Uterus (tissue), 4 donors: ENCODE results near the gene ZNF79. TPM values are rescaled to one million over a fixed set of nuclear protein-coding genes. Genes with fewer than 3 reads are reported as not detected.

Experiments
- DNase-seq, 2 donors: peaks; one replicate each; pipeline ENCODE4 v3.0.0-alpha.2; 2019 to 2020
- H3K27ac ChIP-seq, 2 donors: fragments of 200-600 bp; sonication (generic); 1 replicate in 1 of 2; 2 replicates in 1 of 2; pipeline ENCODE4 v1.5.1; 2016 to 2018
- H3K27me3 ChIP-seq, 2 donors: fragments of 200-600 bp; sonication (generic); one replicate each; pipeline ENCODE4 v1.5.1; 2018 to 2019; ENCODE audit warnings: control low read depth in 1 of 2
- H3K36me3 ChIP-seq, 2 donors: fragments of 200-600 bp; sonication (generic); one replicate each; pipeline ENCODE4 v1.5.1; 2019; ENCODE audit warnings: control low read depth in 1 of 2
- H3K4me1 ChIP-seq, 2 donors: fragments of 200-600 bp; sonication (generic); one replicate each; pipeline ENCODE4 v1.5.1; 2018 to 2019; ENCODE audit warnings: control low read depth in 1 of 2
- H3K4me3 ChIP-seq, 2 donors: fragments of 200-600 bp; sonication (generic); 1 replicate in 1 of 2; 2 replicates in 1 of 2; pipeline ENCODE4 v1.5.1; 2018 to 2019; ENCODE audit warnings: mild to moderate bottlenecking in 1 of 2
- H3K9me3 ChIP-seq, 2 donors: fragments of 200-600 bp; sonication (generic); one replicate each; pipeline ENCODE4 v1.5.1; 2019; ENCODE audit warnings: control low read depth in 1 of 2
- CTCF ChIP-seq, 4 experiments: fragments of 200-600 bp in 2 of 4; fragments of 450-650 bp in 2 of 4; sonication (generic) in 2 of 4; IDR thresholded peaks; one replicate each; pipeline ENCODE4 v1.5.1; 2016 to 2019; ENCODE audit warnings: antibody characterized with exemption in 4 of 4, mild to moderate bottlenecking in 2 of 4, moderate library complexity in 1 of 4
- POLR2A ChIP-seq, 2 donors: fragments of 450-650 bp; IDR thresholded peaks; one replicate each; pipeline ENCODE4 v1.6.1; 2016; ENCODE audit warnings: antibody characterized with exemption in 2 of 2, mild to moderate bottlenecking in 1 of 2, moderate library complexity in 1 of 2
- intact Hi-C: fragments of 100-400 bp; cut with DNase I; formaldehyde crosslinking; loops from one replicate; pipeline ENCODE4 v1.15.1; 2023; ENCODE audit warnings: low total_unique reads
- total RNA-seq, 4 donors: library from RNA; depleted of rRNA in 3 of 4; stranded (reverse); fragments of >200 nt in 3 of 4; gene quantifications; one replicate each; pipeline versions ENCODE4 v1.1.0 to v1.2.4, GENCODE V29; 2014 to 2023
- donor health status: DM: yes; HTN: yes; CAD: no.

Gene ZNF79
- total RNA-seq, 4 donors from 2014 or later, result 3.8 to 14.1 (median 13.4) TPM

- Histone ChIP-seq H3K4me1 (no peaks in the 10 kb centered on the region), H3K9me3 (no peaks in the 10 kb centered on the region), H3K27ac (no peak overlapping the region), H3K36me3 (no peaks in the 10 kb centered on the region), H3K4me3 (no peak overlapping the region), H3K27me3 (no peaks in the 10 kb centered on the region)
- DNase-seq, result no peak
- TF ChIP-seq POLR2A (IDR thresholded peaks at IDR 0.05) (no peak), CTCF (IDR thresholded peaks at IDR 0.05) (no peak)
- intact Hi-C loops, result no loop called here
Measured at GRCh38 chr9:127406799-127407491, 17.2 kb upstream of the ZNF79 start.

- DNase-seq, result no peak
- no peak for TF ChIP-seq CTCF (IDR thresholded peaks at IDR 0.05)
- no peak for TF ChIP-seq POLR2A (IDR thresholded peaks at IDR 0.05)
- intact Hi-C loops, result no loop called here
- Histone ChIP-seq H3K9me3 (no peaks in the 10 kb centered on the region), H3K27ac (no peak overlapping the region), H3K27me3 (no peaks in the 10 kb centered on the region), H3K4me3 (no peak overlapping the region), H3K36me3 (no peaks in the 10 kb centered on the region), H3K4me1 (no peaks in the 10 kb centered on the region)
Measured at GRCh38 chr9:127407492-127407843, 16.7 kb upstream of the ZNF79 start.

- no peaks in the 10 kb centered on the region for H3K4me1 ChIP-seq
- no peaks in the 10 kb centered on the region for H3K36me3 ChIP-seq
- TF ChIP-seq CTCF (IDR thresholded peaks at IDR 0.05) (no peak), POLR2A (IDR thresholded peaks at IDR 0.05) (no peak)
- H3K27ac ChIP-seq, result no peak overlapping the region
- no peaks in the 10 kb centered on the region for H3K27me3 ChIP-seq
- H3K9me3 ChIP-seq, result no peaks in the 10 kb centered on the region
- no peak for DNase-seq
- intact Hi-C loops, result no loop called here
- H3K4me3 ChIP-seq, result no peak overlapping the region
Measured at GRCh38 chr9:127411122-127411521, 13.1 kb upstream of the ZNF79 start.

GRCh38 chr9:127415141-127415540 is 9.0 kb upstream of the ZNF79 start:
- no peaks in the 10 kb centered on the region for H3K36me3 ChIP-seq
- H3K27me3 ChIP-seq, result no peaks in the 10 kb centered on the region
- H3K9me3 ChIP-seq, result no peaks in the 10 kb centered on the region
- no peak for TF ChIP-seq POLR2A (IDR thresholded peaks at IDR 0.05)
- no peak for TF ChIP-seq CTCF (IDR thresholded peaks at IDR 0.05)
- no peak overlapping the region for H3K27ac ChIP-seq
- no peaks in the 10 kb centered on the region for H3K4me1 ChIP-seq
- DNase-seq, result no peak
- intact Hi-C loops, result no loop called here
- no peak overlapping the region for H3K4me3 ChIP-seq

- no peak overlapping the region for H3K27ac ChIP-seq
- no peaks in the 10 kb centered on the region for H3K4me1 ChIP-seq
- no peak for DNase-seq
- no peaks in the 10 kb centered on the region for H3K9me3 ChIP-seq
- intact Hi-C loops, result no loop called here
- H3K36me3 ChIP-seq, result no peaks in the 10 kb centered on the region
- H3K4me3 ChIP-seq, result no peak overlapping the region
- H3K27me3 ChIP-seq, result no peaks in the 10 kb centered on the region
- no peak for TF ChIP-seq CTCF (IDR thresholded peaks at IDR 0.05)
Measured at GRCh38 chr9:127415657-127416056, 8.5 kb upstream of the ZNF79 start.
